Measurements from ENCODE around the gene TRABD2B.

GRCh38 chr1:47824297-47824696, 172.9 kb downstream of the TRABD2B start:
- TF ChIP-seq CTCF (conservative IDR thresholded peaks at IDR 0.05 in 1 of 2, IDR thresholded peaks at IDR 0.05 in 1 of 2; ENCODE audit: low read depth in 1 of 2, low read length in 2 of 2) (no peak), EZH2 (IDR thresholded peaks at IDR 0.05; ENCODE audit: low read length, missing control alignments) (no peak)
